Activated CD4-positive, alpha-beta T cell treated with anti-CD3 and anti-CD28 coated beads, Interleukin-2, Interleukin-6, amounts not matched to agents 100 ng/mL and 50 ng/mL, durations not matched to agents 16 hours and 8 hours (primary cell): ENCODE data around the gene SORBS2.

Experiments used
- DNase-seq: peaks from one replicate; pipeline ENCODE4 v3.0.0-alpha.2; 2020

The SORBS2 gene

GRCh38 chr4:185771711-185772390, 40.1 kb downstream of the SORBS2 start:
- no peak for DNase-seq

- DNase-seq, result no peak
Measured at GRCh38 chr4:185767528-185767927, 44.5 kb downstream of the SORBS2 start.

- no peak for DNase-seq
Measured at GRCh38 chr4:185764876-185765275, 47.1 kb downstream of the SORBS2 start.

GRCh38 chr4:185761352-185762235, 50.4 kb downstream of the SORBS2 start:
- no peak for DNase-seq

- no peak for DNase-seq
Measured at GRCh38 chr4:185758807-185759206, 53.2 kb downstream of the SORBS2 start.

GRCh38 chr4:185755451-185755850, 56.5 kb downstream of the SORBS2 start:
- DNase-seq, result no peak

GRCh38 chr4:185754961-185755360, 57.0 kb downstream of the SORBS2 start:
- no peak for DNase-seq

- DNase-seq, result no peak
Measured at GRCh38 chr4:185752872-185753271, 59.1 kb downstream of the SORBS2 start.

- DNase-seq, result no peak
Measured at GRCh38 chr4:185749858-185750257, 62.1 kb downstream of the SORBS2 start.

- no peak for DNase-seq
Measured at GRCh38 chr4:185748901-185749390, 63.0 kb downstream of the SORBS2 start.

GRCh38 chr4:185745891-185746290, 66.1 kb downstream of the SORBS2 start:
- DNase-seq, result no peak

- no peak for DNase-seq
Measured at GRCh38 chr4:185744946-185745345, 67.0 kb downstream of the SORBS2 start.

- no peak for DNase-seq
Measured at GRCh38 chr4:185744488-185744862, 67.5 kb downstream of the SORBS2 start.

- no peak for DNase-seq
Measured at GRCh38 chr4:185743722-185744487, 68.1 kb downstream of the SORBS2 start.

- no peak for DNase-seq
Measured at GRCh38 chr4:185742766-185743165, 69.2 kb downstream of the SORBS2 start.

- no peak for DNase-seq
Measured at GRCh38 chr4:185741795-185742194, 70.2 kb downstream of the SORBS2 start.

- no peak for DNase-seq
Measured at GRCh38 chr4:185740471-185740873, 71.5 kb downstream of the SORBS2 start.

GRCh38 chr4:185738820-185739219, 73.2 kb downstream of the SORBS2 start:
- DNase-seq, result no peak

GRCh38 chr4:185738038-185738552, 73.9 kb downstream of the SORBS2 start:
- DNase-seq, result no peak

- DNase-seq, result no peak
Measured at GRCh38 chr4:185737489-185738037, 74.4 kb downstream of the SORBS2 start.

- no peak for DNase-seq
Measured at GRCh38 chr4:185736882-185737281, 75.1 kb downstream of the SORBS2 start.

GRCh38 chr4:185735866-185736400, 76.1 kb downstream of the SORBS2 start:
- DNase-seq, result no peak

- DNase-seq, result no peak
Measured at GRCh38 chr4:185734930-185735329, 77.1 kb downstream of the SORBS2 start.
